GM23338 (cell line): ENCODE measurements around the gene ABR.

ENCODE experiments used
- CREB1 ChIP-seq: fragments of 250-450 bp; sonication (Bioruptor Pico); IDR thresholded peaks from 2 replicates; pipeline ENCODE4 v1.5.0; 2020; ENCODE audit warnings: low read depth, mild to moderate bottlenecking, moderate library complexity
- EZH2 ChIP-seq: fragments of 200-600 bp; sonication (generic); IDR thresholded peaks from one replicate; pipeline ENCODE4 v1.8.0; 2017; ENCODE audit warnings: antibody characterized with exemption, mild to moderate bottlenecking, low read depth; ENCODE audit not compliant: unreplicated experiment
- EZH2phosphoT487 ChIP-seq: fragments of 200-600 bp; sonication (generic); IDR thresholded peaks from one replicate; pipeline ENCODE4 v1.8.1; 2018; ENCODE audit warnings: antibody characterized with exemption; ENCODE audit not compliant: unreplicated experiment
- JUNB ChIP-seq: IDR thresholded peaks from one replicate; pipeline ENCODE4 v1.6.1; 2016; ENCODE audit warnings: antibody characterized with exemption; ENCODE audit not compliant: unreplicated experiment
- POLR2AphosphoS5 ChIP-seq: IDR thresholded peaks from 2 replicates; pipeline ENCODE4 v1.6.1; 2016; ENCODE audit warnings: antibody characterized with exemption, low read depth
- ZNF114 ChIP-seq: fragments of 250-450 bp; sonication (Bioruptor Pico); IDR thresholded peaks from 2 replicates; pipeline ENCODE4 v1.5.0; 2020; ENCODE audit warnings: mild to moderate bottlenecking, moderate library complexity
- ZNF331 ChIP-seq: fragments of 250-450 bp; sonication (Bioruptor Pico); IDR thresholded peaks from 2 replicates; pipeline ENCODE4 v1.5.0; 2020; ENCODE audit warnings: low read depth, mild to moderate bottlenecking, moderate library complexity
- TF ChIP-seq, protein P1 (sequence below), 2 experiments: fragments of 200-600 bp in 1 of 2; sonication (generic) in 1 of 2; conservative IDR thresholded peaks; 2 replicates each; pipeline versions ENCODE4 v1.5.1 to v1.6.1; 2016 to 2017; ENCODE audit warnings: antibody characterized with exemption in 2 of 2, low read depth in 2 of 2, mild to moderate bottlenecking in 2 of 2, moderate library complexity in 1 of 2
- TF ChIP-seq, protein P2 (sequence below): fragments of 250-450 bp; sonication (Bioruptor Pico); IDR thresholded peaks from 2 replicates; pipeline ENCODE4 v1.5.0; 2020; ENCODE audit warnings: mild to moderate bottlenecking, moderate library complexity
- TF ChIP-seq, protein P3 (sequence below): IDR thresholded peaks from one replicate; pipeline ENCODE4 v1.6.1; 2018; ENCODE audit warnings: antibody characterized with exemption; ENCODE audit not compliant: unreplicated experiment

DNA sequence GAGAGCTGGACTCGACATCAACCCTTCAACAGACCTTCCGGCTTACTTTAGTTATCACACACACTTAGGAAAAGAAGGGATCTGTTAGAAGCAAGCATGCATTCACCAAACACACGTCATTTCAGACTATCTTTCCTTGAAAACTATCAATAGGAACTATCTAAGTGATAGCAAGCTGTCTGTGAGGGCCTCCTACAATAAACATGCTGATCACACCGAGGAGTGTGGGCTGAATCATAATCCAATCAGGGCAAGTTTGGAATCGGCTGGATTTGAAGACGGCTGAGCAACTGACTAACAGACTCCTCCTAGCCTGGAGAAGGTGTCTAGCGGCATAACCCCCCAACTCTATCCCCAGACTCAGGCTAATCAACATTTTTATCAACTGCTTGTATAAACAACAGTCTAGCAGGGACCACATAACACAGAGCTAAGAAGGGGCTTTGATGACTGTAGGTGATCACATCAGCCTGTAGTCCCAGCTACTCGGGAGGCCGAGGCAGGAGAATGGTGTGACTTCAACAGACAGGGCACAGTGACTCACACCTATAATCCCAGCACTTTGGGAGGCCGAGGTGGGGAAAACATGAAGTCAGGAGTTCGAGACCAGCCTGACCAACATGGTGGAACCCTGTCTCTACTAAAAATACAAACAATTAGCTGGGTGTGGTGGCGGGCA lies 214.3 kb downstream of the ABR start:
- TF ChIP-seq POLR2AphosphoS5 (no peak), EZH2 (no peak), EZH2phosphoT487 (no peak), JUNB (no peak), ZNF114 (CRISPR knock-in tag) (no peak), CREB1 (CRISPR knock-in tag) (no peak), ZNF331 (CRISPR knock-in tag) (no peak)
- TF ChIP-seq, protein P1, sequence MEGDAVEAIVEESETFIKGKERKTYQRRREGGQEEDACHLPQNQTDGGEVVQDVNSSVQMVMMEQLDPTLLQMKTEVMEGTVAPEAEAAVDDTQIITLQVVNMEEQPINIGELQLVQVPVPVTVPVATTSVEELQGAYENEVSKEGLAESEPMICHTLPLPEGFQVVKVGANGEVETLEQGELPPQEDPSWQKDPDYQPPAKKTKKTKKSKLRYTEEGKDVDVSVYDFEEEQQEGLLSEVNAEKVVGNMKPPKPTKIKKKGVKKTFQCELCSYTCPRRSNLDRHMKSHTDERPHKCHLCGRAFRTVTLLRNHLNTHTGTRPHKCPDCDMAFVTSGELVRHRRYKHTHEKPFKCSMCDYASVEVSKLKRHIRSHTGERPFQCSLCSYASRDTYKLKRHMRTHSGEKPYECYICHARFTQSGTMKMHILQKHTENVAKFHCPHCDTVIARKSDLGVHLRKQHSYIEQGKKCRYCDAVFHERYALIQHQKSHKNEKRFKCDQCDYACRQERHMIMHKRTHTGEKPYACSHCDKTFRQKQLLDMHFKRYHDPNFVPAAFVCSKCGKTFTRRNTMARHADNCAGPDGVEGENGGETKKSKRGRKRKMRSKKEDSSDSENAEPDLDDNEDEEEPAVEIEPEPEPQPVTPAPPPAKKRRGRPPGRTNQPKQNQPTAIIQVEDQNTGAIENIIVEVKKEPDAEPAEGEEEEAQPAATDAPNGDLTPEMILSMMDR (conservative IDR thresholded peaks at IDR 0.05; ENCODE audit: low read depth in 2 of 2), result no peak
- TF ChIP-seq, protein P2, sequence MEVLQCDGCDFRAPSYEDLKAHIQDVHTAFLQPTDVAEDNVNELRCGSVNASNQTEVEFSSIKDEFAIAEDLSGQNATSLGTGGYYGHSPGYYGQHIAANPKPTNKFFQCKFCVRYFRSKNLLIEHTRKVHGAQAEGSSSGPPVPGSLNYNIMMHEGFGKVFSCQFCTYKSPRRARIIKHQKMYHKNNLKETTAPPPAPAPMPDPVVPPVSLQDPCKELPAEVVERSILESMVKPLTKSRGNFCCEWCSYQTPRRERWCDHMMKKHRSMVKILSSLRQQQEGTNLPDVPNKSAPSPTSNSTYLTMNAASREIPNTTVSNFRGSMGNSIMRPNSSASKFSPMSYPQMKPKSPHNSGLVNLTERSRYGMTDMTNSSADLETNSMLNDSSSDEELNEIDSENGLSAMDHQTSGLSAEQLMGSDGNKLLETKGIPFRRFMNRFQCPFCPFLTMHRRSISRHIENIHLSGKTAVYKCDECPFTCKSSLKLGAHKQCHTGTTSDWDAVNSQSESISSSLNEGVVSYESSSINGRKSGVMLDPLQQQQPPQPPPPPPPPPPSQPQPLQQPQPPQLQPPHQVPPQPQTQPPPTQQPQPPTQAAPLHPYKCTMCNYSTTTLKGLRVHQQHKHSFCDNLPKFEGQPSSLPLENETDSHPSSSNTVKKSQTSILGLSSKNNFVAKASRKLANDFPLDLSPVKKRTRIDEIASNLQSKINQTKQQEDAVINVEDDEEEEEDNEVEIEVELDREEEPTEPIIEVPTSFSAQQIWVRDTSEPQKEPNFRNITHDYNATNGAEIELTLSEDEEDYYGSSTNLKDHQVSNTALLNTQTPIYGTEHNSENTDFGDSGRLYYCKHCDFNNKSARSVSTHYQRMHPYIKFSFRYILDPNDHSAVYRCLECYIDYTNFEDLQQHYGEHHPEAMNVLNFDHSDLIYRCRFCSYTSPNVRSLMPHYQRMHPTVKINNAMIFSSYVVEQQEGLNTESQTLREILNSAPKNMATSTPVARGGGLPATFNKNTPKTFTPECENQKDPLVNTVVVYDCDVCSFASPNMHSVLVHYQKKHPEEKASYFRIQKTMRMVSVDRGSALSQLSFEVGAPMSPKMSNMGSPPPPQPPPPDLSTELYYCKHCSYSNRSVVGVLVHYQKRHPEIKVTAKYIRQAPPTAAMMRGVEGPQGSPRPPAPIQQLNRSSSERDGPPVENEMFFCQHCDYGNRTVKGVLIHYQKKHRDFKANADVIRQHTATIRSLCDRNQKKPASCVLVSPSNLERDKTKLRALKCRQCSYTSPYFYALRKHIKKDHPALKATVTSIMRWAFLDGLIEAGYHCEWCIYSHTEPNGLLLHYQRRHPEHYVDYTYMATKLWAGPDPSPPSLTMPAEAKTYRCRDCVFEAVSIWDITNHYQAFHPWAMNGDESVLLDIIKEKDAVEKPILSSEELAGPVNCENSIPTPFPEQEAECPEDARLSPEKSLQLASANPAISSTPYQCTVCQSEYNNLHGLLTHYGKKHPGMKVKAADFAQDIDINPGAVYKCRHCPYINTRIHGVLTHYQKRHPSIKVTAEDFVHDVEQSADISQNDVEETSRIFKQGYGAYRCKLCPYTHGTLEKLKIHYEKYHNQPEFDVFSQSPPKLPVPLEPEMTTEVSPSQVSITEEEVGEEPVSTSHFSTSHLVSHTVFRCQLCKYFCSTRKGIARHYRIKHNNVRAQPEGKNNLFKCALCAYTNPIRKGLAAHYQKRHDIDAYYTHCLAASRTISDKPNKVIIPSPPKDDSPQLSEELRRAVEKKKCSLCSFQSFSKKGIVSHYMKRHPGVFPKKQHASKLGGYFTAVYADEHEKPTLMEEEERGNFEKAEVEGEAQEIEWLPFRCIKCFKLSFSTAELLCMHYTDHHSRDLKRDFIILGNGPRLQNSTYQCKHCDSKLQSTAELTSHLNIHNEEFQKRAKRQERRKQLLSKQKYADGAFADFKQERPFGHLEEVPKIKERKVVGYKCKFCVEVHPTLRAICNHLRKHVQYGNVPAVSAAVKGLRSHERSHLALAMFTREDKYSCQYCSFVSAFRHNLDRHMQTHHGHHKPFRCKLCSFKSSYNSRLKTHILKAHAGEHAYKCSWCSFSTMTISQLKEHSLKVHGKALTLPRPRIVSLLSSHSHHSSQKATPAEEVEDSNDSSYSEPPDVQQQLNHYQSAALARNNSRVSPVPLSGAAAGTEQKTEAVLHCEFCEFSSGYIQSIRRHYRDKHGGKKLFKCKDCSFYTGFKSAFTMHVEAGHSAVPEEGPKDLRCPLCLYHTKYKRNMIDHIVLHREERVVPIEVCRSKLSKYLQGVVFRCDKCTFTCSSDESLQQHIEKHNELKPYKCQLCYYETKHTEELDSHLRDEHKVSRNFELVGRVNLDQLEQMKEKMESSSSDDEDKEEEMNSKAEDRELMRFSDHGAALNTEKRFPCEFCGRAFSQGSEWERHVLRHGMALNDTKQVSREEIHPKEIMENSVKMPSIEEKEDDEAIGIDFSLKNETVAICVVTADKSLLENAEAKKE (CRISPR knock-in tag), result no peak
- TF ChIP-seq, protein P3, sequence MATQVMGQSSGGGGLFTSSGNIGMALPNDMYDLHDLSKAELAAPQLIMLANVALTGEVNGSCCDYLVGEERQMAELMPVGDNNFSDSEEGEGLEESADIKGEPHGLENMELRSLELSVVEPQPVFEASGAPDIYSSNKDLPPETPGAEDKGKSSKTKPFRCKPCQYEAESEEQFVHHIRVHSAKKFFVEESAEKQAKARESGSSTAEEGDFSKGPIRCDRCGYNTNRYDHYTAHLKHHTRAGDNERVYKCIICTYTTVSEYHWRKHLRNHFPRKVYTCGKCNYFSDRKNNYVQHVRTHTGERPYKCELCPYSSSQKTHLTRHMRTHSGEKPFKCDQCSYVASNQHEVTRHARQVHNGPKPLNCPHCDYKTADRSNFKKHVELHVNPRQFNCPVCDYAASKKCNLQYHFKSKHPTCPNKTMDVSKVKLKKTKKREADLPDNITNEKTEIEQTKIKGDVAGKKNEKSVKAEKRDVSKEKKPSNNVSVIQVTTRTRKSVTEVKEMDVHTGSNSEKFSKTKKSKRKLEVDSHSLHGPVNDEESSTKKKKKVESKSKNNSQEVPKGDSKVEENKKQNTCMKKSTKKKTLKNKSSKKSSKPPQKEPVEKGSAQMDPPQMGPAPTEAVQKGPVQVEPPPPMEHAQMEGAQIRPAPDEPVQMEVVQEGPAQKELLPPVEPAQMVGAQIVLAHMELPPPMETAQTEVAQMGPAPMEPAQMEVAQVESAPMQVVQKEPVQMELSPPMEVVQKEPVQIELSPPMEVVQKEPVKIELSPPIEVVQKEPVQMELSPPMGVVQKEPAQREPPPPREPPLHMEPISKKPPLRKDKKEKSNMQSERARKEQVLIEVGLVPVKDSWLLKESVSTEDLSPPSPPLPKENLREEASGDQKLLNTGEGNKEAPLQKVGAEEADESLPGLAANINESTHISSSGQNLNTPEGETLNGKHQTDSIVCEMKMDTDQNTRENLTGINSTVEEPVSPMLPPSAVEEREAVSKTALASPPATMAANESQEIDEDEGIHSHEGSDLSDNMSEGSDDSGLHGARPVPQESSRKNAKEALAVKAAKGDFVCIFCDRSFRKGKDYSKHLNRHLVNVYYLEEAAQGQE, result no peak
